Thoracic aorta (tissue), 2 donors: Measurements from ENCODE around the gene CADM2. TPM values are rescaled to one million over a fixed set of nuclear protein-coding genes. Genes with fewer than 3 reads are reported as not detected.
"Not testable (repeated sequence)": the region's sequence is repeated elsewhere in the genome, so short reads cannot be mapped to it uniquely, and the experiment has no call there.

ENCODE experiments used
- ATAC-seq: fragments of 150-250 bp; one replicate; pipeline ENCODE4 v1.8.0; 2017; ENCODE audit warnings: low read depth; ENCODE audit not compliant: insufficient number of reproducible peaks, low FRiP score
- DNase-seq: peaks from one replicate; pipeline ENCODE4 v3.0.0-alpha.2; 2020; ENCODE audit warnings: low spot score
- H3K27ac ChIP-seq, 2 donors: fragments of 200-600 bp; sonication (generic); 1 replicate in 1 of 2; 2 replicates in 1 of 2; pipeline ENCODE4 v1.5.1; 2016; ENCODE audit warnings: mild to moderate bottlenecking in 2 of 2, moderate library complexity in 2 of 2
- H3K27me3 ChIP-seq: fragments of 200-600 bp; sonication (generic); replicated peaks from 2 replicates; pipeline ENCODE4 v1.6.0; 2016; ENCODE audit warnings: mild to moderate bottlenecking; ENCODE audit not compliant: insufficient read depth
- H3K36me3 ChIP-seq: fragments of 200-600 bp; sonication (generic); one replicate; pipeline ENCODE4 v1.5.1; 2016
- H3K4me1 ChIP-seq, 2 donors: fragments of 200-600 bp; sonication (generic); 1 replicate in 1 of 2; 2 replicates in 1 of 2; pipeline versions ENCODE4 v1.5.1 to v1.6.0; 2016; ENCODE audit warnings: low read depth in 2 of 2, mild to moderate bottlenecking in 1 of 2; ENCODE audit not compliant: control insufficient read depth in 1 of 2
- H3K4me3 ChIP-seq: fragments of 200-600 bp; sonication (generic); 2 replicates; pipeline ENCODE4 v1.5.1; 2016; ENCODE audit warnings: mild to moderate bottlenecking
- H3K9me3 ChIP-seq: fragments of 200-600 bp; sonication (generic); 2 replicates; pipeline ENCODE4 v1.5.1; 2016
- total RNA-seq, 2 donors: library from RNA; depleted of rRNA; stranded (reverse); fragments of >200 nt; gene quantifications; one replicate each; pipeline versions ENCODE4 v1.1.0 to v1.2.3, GENCODE V29; 2016
- TF ChIP-seq, protein P1 (sequence below): fragments of 200-600 bp; sonication (generic); IDR thresholded peaks from one replicate; pipeline ENCODE4 v1.5.1; 2019; ENCODE audit warnings: antibody characterized with exemption

The CADM2 gene
- total RNA-seq, 2 donors from 2014 or later = 1.8 TPM; not detected in 1

DNA sequence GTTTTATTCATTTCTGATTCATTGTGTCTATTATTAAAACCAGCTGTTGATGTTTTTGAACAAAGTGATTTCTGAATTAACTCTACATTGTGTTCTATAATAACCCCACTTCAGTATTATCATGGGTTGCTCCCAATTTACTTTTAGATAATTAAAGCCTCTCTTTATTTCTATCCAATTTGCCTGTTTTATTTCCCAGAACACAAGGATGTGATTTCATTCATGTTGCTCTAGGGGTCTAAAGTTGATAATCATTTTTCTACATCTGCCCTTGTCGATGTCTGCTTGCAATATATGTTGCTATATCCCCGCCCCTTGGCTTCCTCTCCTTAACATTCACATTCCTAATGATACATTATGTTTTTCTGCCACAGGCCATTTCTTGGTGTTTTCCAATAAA, 747.3 kb downstream of the CADM2 start:
- TF ChIP-seq, protein P1, sequence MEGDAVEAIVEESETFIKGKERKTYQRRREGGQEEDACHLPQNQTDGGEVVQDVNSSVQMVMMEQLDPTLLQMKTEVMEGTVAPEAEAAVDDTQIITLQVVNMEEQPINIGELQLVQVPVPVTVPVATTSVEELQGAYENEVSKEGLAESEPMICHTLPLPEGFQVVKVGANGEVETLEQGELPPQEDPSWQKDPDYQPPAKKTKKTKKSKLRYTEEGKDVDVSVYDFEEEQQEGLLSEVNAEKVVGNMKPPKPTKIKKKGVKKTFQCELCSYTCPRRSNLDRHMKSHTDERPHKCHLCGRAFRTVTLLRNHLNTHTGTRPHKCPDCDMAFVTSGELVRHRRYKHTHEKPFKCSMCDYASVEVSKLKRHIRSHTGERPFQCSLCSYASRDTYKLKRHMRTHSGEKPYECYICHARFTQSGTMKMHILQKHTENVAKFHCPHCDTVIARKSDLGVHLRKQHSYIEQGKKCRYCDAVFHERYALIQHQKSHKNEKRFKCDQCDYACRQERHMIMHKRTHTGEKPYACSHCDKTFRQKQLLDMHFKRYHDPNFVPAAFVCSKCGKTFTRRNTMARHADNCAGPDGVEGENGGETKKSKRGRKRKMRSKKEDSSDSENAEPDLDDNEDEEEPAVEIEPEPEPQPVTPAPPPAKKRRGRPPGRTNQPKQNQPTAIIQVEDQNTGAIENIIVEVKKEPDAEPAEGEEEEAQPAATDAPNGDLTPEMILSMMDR = no peak
- H3K9me3 ChIP-seq = no peaks in the 10 kb centered on the region
- DNase-seq (no peak), ATAC-seq (no peak)
- no peak overlapping the region for H3K4me3 ChIP-seq
- no peak overlapping the region for H3K27ac ChIP-seq
- no peaks in the 10 kb centered on the region for H3K4me1 ChIP-seq
- H3K27me3 ChIP-seq = no peaks in the 10 kb centered on the region
- H3K36me3 ChIP-seq = no peaks in the 10 kb centered on the region

DNA sequence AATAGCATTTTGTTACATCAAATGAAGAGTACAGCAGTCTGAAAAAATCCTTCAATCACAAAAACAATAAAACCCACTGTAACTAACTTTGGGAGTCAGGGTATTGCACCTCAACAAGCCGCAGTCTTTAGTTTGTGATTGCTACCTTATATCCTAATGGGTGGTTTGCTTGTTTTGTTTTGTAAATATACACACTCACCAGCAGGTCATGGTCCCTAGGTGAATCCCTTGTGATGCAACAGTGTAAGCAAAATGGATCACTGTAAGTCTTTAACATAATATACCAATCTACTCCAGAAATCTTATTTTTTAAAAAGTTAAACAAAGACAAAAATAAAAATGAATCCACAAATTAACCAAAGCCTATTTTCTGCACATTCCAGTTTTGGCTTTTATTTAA, 749.5 kb downstream of the CADM2 start:
- H3K9me3 ChIP-seq, H3K4me1 ChIP-seq, H3K4me3 ChIP-seq, DNase-seq, ATAC-seq, H3K27ac ChIP-seq, H3K27me3 ChIP-seq, H3K36me3 ChIP-seq: not testable (repeated sequence)

DNA sequence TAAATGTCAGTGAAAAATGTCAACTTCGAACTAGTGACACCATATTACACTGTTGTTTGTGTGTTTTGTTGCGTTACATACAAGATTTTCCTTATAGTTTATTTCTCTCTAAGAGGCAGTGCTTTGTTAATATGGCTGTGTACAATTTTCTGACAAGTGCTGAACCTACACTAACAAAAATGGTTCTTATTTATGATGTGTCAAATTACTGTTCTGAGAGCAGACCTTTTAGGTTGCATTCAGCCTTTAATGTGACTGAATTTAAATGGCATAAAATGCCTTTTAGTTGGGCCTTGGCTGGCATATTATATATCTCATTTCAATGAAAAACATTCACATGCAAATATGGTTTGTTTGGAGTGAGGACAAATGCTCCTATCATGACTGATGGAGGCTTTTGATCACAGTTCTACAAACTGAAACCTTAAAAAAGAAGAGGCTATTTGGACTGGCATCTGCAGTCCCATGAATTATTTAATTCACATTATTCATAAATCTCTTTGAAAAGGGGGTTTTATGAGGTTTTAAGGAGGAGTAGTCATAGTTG, 750.6 kb downstream of the CADM2 start:
- no peaks in the 10 kb centered on the region for H3K27me3 ChIP-seq
- no peaks in the 10 kb centered on the region for H3K9me3 ChIP-seq
- DNase-seq (no peak), ATAC-seq (no peak)
- H3K27ac ChIP-seq = no peak overlapping the region
- H3K4me1 ChIP-seq = no peaks in the 10 kb centered on the region
- H3K36me3 ChIP-seq = no peaks in the 10 kb centered on the region
- H3K4me3 ChIP-seq = no peak overlapping the region
- TF ChIP-seq, protein P1 = no peak

DNA sequence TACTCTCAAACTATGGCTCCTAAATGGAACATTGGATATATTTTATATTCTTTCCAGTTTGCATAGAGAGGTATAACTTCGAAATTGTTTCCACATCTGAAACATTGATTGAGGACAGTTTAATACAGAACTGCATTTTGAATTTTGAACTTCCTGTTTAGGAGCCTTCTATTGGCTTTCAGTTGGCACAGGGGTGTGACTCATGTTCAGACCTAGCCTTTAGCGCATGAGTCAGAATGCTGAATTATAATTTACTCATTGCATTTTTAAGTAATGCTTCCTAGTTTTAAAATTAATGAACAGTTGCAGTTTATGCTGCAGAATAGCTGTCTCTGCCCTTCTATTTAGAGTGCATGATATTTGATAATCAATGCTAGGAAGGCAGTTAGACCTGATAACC, 751.7 kb downstream of the CADM2 start:
- Histone ChIP-seq H3K4me3 (no peak overlapping the region), H3K27ac (no peak overlapping the region), H3K27me3 (no peaks in the 10 kb centered on the region), H3K9me3 (no peaks in the 10 kb centered on the region), H3K36me3 (no peaks in the 10 kb centered on the region), H3K4me1 (no peaks in the 10 kb centered on the region)
- DNase-seq (no peak), ATAC-seq (no peak)
- TF ChIP-seq, protein P1 = no peak

DNA sequence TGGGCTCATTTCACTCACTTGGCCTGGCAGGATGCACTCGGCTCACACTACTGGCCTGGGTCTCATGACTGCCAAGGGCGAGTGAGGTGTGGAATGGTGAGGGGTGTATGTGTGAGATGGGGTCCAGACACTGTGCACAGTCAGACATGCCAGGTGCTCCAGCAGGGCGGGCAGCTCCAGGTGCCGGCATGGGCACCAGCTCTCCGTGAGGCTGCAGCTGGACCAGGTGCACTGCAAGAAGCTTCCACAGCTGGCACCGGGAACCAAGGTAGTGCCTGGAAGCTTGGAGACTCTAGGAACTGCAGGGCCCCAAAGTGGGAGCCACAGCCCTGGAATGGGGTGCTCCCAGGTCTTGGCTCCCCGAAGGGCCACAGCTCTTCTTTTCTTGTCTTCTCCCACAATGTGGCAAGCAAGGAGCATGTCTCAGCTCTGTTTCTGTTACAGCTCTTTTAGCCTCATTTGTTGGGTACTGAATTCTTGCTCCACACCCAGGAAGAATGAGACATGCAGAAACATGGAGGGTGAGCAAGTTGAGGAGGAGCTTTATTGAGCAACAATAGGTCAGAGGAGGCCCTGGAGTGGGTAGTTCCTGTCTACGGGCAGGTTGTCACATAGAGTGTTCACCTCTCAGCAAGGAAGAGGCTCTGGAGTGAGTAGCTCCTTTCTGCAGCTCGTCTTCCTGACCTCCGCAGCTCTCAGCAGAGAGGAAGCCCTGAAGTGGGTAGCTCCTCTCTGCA, 762.8 kb downstream of the CADM2 start:
- Histone ChIP-seq H3K9me3 (no peaks in the 10 kb centered on the region), H3K27me3 (no peaks in the 10 kb centered on the region), H3K27ac (no peak overlapping the region), H3K4me3 (no peak overlapping the region), H3K4me1 (no peaks in the 10 kb centered on the region), H3K36me3 (no peaks in the 10 kb centered on the region)
- DNase-seq (no peak), ATAC-seq (no peak)
- TF ChIP-seq, protein P1 = no peak

DNA sequence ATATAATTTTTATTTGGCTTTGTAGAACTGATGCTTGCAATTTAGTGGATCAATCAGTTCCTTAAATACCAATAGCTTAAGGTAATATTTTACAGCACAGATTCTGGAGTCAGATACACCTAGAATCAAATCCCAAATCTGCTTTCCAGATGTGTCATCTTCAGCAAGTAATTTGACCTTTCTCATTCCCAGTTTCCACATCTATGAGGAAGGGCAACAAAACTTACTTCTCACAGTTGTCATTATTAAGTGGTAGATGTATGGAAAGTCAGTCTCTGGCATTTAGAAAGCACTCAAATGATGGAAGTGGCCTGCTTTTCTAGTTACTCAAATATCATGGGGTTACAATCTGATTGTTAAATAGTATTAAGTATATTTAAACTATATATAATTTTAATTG, 767.0 kb downstream of the CADM2 start:
- DNase-seq (no peak), ATAC-seq (no peak)
- Histone ChIP-seq H3K4me3 (no peak overlapping the region), H3K36me3 (no peaks in the 10 kb centered on the region), H3K4me1 (no peaks in the 10 kb centered on the region), H3K27ac (no peak overlapping the region), H3K27me3 (no peaks in the 10 kb centered on the region), H3K9me3 (no peaks in the 10 kb centered on the region)
- TF ChIP-seq, protein P1 = no peak
